Posterior cingulate gyrus (tissue), 11 donors: Measurements from ENCODE around the gene GJB5.

Source experiments
- DNase-seq, 10 donors: peaks; one replicate each; pipeline versions ENCODE4 v3.0.0 to v3.0.0-alpha.2; 2020 to 2021; ENCODE audit warnings: mixed read lengths in 3 of 10
- intact Hi-C: fragments of 100-400 bp; cut with DNase I; formaldehyde crosslinking; loops from one replicate; pipeline ENCODE4 v1.15.1; 2023

Gene GJB5

DNA sequence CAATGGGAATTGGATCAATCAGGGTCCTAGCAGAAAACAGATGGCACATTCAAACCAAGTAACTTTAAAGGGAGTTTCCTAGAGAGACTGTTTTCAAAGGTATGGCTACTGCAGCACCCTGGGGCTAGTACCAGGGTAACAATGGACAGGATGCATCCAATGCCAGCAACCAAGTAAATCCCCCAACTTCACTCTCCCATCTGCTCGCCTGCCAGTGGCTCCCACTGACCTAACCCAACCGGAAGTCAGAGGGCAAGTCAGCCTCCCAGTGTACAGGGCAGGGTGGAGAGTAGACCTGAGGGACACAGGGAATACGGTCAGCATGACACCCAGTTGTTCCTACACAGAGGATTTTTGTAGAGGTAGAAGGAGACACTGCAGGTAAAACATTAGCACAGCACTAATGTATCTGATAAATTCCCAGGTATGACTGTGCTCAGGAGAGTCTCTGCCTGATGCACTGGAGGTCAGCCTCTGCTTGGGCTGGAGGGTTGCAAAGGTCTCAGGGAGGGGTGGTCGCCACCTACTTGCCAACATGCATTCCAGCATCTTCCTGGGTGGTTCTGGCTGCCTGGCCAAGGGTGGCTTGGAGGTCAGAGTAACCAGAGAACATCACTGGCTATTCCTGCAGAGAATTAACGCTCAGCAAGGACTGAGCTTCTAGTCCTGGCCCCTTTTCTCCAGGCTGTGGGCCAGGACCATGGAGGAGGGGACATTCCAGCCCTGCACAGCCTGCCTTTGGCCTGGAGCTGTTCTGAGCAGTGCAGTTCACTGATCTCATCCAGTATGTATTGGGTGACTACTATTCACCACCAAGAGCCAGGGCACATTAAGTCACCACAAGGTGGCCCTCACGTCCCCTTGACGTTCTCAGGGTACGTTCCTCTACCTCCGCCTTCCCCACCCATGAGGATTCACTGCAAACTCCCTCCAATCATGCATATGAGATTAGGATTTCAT is 32.9 kb downstream of the GJB5 start:
- no peak for DNase-seq
- intact Hi-C loops, result no loop called here

- intact Hi-C loops, result no loop called here
- no peak for DNase-seq
These were observed 36.1 kb downstream of the GJB5 start for GRCh38 chr1:34790985-34791384.

DNA sequence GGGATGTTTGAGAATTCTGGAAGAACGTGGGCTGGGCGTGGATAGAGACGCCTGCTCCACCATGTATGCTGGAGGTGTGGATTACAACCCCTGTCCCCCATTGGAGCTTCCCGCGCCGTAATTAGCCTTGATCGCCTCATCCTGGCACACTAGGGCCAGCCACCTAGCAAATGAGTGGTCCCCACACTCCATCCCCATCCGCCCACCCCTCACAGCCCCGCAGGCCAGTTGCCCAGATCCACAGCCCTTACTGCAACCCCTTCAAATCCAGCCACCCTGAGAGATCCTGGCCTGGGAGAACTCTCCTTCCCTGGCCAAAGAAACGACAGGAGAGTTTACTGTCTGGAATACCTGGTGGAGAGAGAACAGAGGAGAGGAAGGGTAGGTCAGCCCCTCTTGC is 37.6 kb downstream of the GJB5 start:
- DNase-seq, result no peak
- intact Hi-C loops, result no loop called here

DNA sequence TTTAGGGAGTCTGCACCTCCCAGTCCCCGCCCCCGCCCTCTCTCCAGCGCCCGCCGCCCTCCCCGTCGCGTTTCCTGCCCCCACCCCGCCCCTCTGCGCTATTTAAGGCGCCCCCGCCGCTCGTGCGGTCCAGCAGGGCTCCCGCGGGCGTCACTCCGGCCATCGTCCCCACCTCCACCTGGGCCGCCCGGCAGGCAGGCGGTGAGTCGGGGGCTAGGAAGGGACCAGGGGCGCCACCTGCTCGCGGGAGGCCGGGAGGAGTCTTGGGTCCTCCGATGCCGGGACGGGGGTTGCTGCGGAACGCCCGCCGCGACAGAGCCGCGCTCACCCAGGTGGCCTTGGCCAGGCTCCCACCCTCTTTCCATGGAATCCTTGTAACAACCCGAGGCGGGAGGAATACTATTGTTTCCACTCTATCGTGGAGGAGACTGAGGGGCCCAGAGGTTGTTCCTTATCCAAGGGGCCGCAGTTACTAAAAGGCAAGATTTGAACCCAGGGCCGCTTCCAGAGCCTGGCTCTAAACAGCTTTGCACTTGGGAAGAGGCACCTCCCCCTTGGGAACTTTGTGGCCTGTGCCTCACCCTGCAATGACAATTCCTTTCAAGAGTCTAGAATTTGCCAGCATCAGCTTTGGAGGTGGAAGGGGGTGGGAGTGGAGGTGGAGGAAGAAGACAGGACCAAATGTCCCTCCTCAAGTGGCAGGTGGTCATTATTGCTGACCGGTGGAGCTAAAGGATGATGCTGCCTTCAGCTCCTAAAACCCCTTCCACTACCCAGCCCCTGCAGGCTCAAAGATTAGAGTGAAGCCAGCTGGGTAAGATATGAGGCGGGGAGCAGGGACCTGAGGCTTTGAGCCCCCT is 38.3 kb downstream of the GJB5 start, which contains the start of gene GJA4:
Gene GJA4, plus strand, starts transcription at position 132 of the 860 bp plus-strand sequence. CDS start 1,215 bp downstream, outside the sequence.
- intact Hi-C loops, result no loop called here
- no peak for DNase-seq

- intact Hi-C loops, result no loop called here
- DNase-seq, result no peak
These were observed 39.3 kb downstream of the GJB5 start for GRCh38 chr1:34794001-34794789.

DNA sequence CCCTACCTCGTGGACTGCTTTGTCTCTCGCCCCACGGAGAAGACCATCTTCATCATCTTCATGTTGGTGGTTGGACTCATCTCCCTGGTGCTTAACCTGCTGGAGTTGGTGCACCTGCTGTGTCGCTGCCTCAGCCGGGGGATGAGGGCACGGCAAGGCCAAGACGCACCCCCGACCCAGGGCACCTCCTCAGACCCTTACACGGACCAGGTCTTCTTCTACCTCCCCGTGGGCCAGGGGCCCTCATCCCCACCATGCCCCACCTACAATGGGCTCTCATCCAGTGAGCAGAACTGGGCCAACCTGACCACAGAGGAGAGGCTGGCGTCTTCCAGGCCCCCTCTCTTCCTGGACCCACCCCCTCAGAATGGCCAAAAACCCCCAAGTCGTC is 39.9 kb downstream of the GJB5 start:
- intact Hi-C loops, result no loop called here
- DNase-seq, result no peak

- DNase-seq, result no peak
- intact Hi-C loops, result no loop called here
These were observed 41.1 kb downstream of the GJB5 start for GRCh38 chr1:34795916-34796315.

- intact Hi-C loops, result no loop called here
- DNase-seq, result no peak
These were observed 42.1 kb downstream of the GJB5 start for GRCh38 chr1:34796990-34797389.

GRCh38 chr1:34800214-34800613 is 45.4 kb downstream of the GJB5 start:
- DNase-seq, result no peak
- intact Hi-C loops, result no loop called here

GRCh38 chr1:34803770-34804169 is 48.9 kb downstream of the GJB5 start:
- DNase-seq, result no peak
- intact Hi-C loops, result no loop called here

DNA sequence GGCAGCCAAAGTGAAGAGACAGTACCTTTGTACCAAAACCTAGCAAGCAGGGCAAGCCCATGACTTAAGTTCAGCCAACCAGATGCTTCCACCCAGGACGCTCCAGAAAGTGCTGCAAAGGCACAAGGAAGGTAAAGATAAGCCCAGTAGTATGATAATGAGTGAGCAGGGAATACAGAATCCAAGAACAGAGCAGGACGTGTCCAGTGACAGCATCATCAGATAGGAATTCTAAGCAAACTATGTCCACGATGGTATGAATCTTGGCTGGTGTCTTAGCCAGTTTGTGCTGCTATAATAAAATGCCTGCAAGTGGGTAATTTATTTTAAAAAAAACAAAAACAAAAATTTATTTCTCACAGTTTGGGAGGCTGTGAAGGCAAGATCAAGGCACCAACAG is 51.5 kb downstream of the GJB5 start:
- DNase-seq, result no peak
- intact Hi-C loops, result no loop called here
